HG03066 (cell line): ENCODE data around the gene BHLHE23.
A peak's percentile ranks its signal among the peaks of the same experiment; 100 is the strongest.
"Not testable (repeated sequence)": the region's sequence is repeated elsewhere in the genome, so short reads cannot be mapped to it uniquely, and the experiment has no call there.

Experiments
- ATAC-seq: cut with Tn5 transposase; IDR thresholded peaks from one replicate; pipeline ENCODE4 v1.9.1; 2021; ENCODE audit warnings: low read depth; ENCODE audit not compliant: unreplicated experiment

BHLHE23 gene

GRCh38 chr20:63043348-63044203 lies 36.8 kb upstream of the BHLHE23 start:
- no peak for ATAC-seq

GRCh38 chr20:63042448-63043071 lies 35.8 kb upstream of the BHLHE23 start:
- ATAC-seq, result peak; percentile 65

- no peak for ATAC-seq
These were observed 35.0 kb upstream of the BHLHE23 start for GRCh38 chr20:63041776-63042175.

GRCh38 chr20:63037669-63038268 lies 31.0 kb upstream of the BHLHE23 start:
- ATAC-seq, result no peak

- no peak for ATAC-seq
These were observed 29.5 kb upstream of the BHLHE23 start for GRCh38 chr20:63036291-63036690.

- ATAC-seq, result no peak
These were observed 28.9 kb upstream of the BHLHE23 start for GRCh38 chr20:63035603-63036185.

GRCh38 chr20:63034710-63035602 lies 28.2 kb upstream of the BHLHE23 start:
- not testable (repeated sequence) for ATAC-seq

- no peak for ATAC-seq
These were observed 27.3 kb upstream of the BHLHE23 start for GRCh38 chr20:63033794-63034709.

- ATAC-seq, result peak; percentile 50
These were observed 26.4 kb upstream of the BHLHE23 start for GRCh38 chr20:63032861-63033793.

- no peak for ATAC-seq
These were observed 25.4 kb upstream of the BHLHE23 start for GRCh38 chr20:63032026-63032800.

- no peak for ATAC-seq
These were observed 24.7 kb upstream of the BHLHE23 start for GRCh38 chr20:63031251-63032014.

- ATAC-seq, result peak; percentile 37
These were observed 22.8 kb upstream of the BHLHE23 start for GRCh38 chr20:63029358-63030121.

GRCh38 chr20:63028461-63028921 lies 21.7 kb upstream of the BHLHE23 start:
- ATAC-seq, result no peak

GRCh38 chr20:63027922-63028389 lies 21.2 kb upstream of the BHLHE23 start:
- ATAC-seq, result no peak

- no peak for ATAC-seq
These were observed 20.6 kb upstream of the BHLHE23 start for GRCh38 chr20:63027221-63027921.
